HG03354 (cell line): Measurements from ENCODE around the gene SAMD3.
A peak's percentile ranks its signal among the peaks of the same experiment; 100 is the strongest.
"Not testable (repeated sequence)": the region's sequence is repeated elsewhere in the genome, so short reads cannot be mapped to it uniquely, and the experiment has no call there.

ENCODE experiments used
- ATAC-seq: cut with Tn5 transposase; IDR thresholded peaks from one replicate; pipeline ENCODE4 v1.9.1; 2021; ENCODE audit warnings: mild to moderate bottlenecking; ENCODE audit not compliant: unreplicated experiment, poor library complexity, severe bottlenecking

SAMD3 gene

DNA sequence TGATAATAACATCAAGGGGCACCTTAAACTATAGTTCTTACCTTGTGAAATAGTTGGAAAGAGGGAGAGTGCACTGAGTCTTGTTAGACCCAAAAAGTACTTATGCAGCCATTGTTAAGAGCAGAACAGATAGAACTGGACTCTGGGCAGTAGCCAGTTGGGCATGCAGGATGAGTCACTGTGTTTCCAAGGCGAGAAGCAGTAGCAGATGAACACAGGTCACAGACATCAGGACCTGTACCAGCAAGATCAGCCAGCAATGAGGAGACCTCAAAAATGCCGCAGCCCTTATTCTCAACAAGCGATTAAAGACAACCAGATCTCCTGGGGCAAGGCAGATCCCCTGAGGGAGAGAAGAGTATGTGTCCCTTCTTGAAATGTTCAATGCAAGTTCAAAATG lies 79.0 kb downstream of the SAMD3 start:
- ATAC-seq = no peak

DNA sequence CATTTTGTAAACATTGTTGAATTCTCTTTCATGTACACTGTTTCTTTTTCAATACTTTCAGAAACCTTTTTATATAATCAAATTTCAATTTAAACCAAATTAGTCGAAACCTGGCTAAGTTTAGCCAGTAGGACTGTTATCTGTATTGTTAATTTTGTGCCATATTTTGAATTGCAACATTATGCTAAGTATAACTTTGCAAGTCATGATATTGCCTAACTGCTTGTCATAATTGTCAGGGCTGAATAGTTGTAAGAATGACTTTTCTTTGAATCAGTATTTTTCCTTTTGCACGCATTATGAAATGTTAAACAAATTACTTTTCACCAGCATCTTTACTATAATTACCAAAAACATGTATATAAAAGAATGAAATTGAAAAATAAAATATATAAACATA lies 82.7 kb downstream of the SAMD3 start:
- ATAC-seq = no peak

- ATAC-seq = peak; percentile 31
Observed at GRCh38 chr6:130138909-130139242, 83.9 kb downstream of the SAMD3 start.

- peak; percentile 62 for ATAC-seq
Observed at GRCh38 chr6:130138116-130138908, 84.4 kb downstream of the SAMD3 start.

- no peak for ATAC-seq
Observed at GRCh38 chr6:130136798-130137197, 86.0 kb downstream of the SAMD3 start.

GRCh38 chr6:130134582-130134981 lies 88.2 kb downstream of the SAMD3 start:
- ATAC-seq = no peak

DNA sequence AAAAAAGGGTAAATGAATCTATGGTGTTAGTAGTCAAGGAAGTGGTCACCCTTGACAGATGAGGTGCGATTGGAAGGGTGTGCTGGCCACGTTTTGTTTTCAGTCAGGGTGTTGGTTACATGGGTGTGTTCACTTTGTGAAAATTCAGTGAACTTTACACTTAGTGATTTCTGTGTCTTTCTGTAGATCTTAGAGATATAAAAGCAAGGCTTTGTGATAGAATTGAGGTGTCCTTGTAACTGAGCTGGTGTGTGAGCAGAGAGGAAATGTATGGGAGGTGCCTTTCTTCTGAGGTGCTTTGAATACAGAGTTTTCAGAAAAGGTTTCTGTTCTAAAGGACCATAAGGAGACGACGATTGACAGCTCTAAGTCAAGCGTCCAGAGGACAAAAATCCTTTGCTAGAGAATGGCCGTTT lies 90.5 kb downstream of the SAMD3 start:
- ATAC-seq = peak; percentile 85

- no peak for ATAC-seq
Observed at GRCh38 chr6:130129762-130130246, 92.9 kb downstream of the SAMD3 start.

GRCh38 chr6:130128326-130128725 lies 94.4 kb downstream of the SAMD3 start:
- ATAC-seq = no peak

DNA sequence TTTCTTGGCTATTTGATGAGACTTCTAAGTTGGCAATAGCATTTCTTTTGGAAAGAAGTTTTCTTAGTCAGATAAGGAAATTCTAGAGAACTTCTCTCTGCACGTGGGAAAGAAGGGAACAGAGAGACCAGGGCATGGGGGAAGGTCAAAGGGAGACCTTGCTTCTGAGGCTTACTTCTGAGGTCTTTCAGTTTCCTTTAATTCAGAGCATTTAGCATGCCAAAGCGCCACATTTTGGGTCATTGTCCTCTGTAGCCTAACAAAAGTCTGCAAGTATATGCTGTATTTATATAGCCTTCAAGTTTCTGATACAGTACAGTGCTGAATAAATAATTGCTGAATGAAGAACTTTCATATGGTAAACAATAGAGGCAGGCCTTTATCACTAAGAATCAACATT lies 95.6 kb downstream of the SAMD3 start:
- ATAC-seq = no peak

DNA sequence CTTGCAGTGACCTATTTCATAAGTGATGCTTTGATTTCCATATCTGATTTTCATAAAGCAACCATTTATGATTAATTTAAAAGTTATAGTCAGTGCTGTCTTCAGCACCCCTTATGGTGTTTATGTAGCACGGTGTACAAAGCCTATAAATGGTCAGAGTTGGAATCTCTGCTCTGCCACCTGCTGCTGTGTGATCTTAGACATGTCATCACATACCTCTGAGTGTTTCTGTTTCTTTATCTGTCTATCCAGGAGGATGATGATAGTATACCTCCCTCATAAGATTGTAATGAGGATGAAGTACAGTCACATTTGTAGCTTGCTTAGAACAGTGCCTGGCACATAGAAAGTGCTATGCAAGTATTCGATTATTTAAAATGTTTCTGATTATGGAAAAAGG lies 100.5 kb downstream of the SAMD3 start:
- no peak for ATAC-seq

GRCh38 chr6:130120731-130121130 lies 102.0 kb downstream of the SAMD3 start:
- ATAC-seq = no peak

DNA sequence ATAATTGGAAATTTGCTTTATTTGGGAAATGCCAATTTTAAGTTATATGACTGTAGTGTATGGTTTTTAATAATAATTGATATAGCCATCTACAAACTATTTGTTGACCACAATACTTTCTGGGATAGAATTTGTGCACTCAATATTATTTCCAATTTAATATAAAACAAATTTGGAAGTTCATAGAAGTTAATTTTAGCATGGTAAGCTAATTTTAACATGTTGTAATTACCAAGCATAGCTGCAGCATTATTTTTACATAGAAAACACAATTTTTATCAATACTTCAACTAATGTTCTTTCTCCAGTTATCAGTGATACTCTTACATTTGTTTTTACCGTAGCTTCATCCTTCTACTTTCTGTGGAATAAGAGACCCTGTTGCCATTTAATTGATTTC lies 103.5 kb downstream of the SAMD3 start:
- ATAC-seq = no peak

GRCh38 chr6:130118236-130118635 lies 104.5 kb downstream of the SAMD3 start:
- ATAC-seq = no peak

DNA sequence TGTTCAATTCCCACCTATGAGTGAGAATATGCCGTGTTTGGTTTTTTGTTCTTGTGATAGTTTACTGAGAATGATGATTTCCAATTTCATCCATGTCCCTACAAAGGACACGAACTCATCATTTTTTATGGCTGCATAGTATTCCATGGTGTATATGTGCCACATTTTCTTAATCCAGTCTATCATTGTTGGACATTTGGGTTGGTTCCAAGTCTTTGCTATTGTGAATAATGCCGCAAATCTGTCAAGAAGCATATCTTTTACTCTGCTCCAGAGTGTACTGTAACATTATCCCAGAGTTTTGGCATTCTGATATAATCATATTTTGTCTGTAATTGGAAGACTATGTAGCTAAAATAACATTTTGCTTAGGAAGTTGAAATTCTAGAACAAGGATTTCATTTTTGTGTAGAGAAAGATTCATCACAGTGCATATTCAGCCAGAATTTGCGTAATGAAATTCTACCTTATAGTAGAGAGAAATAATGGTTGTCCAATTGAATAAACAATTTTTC lies 105.5 kb downstream of the SAMD3 start:
- ATAC-seq = not testable (repeated sequence)

DNA sequence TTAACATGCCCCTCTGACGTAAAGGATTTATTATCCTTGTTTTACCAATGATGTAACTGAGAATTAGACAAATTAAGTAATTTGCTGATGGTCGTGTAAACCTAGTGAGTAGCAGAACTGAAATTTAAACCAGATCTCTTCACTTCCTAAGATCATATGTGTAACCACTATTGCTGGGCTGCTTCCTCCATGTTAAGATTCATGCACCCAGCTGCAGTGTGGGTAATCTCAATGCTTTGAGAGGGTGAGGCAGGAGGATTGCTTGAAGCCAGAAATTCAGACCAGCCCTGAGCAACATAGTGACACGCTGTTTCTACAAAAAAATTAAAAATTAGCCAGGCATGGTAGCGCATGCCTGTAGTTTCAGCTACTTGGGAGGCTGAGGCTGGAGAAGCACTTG lies 106.5 kb downstream of the SAMD3 start:
- peak; percentile 48 for ATAC-seq

DNA sequence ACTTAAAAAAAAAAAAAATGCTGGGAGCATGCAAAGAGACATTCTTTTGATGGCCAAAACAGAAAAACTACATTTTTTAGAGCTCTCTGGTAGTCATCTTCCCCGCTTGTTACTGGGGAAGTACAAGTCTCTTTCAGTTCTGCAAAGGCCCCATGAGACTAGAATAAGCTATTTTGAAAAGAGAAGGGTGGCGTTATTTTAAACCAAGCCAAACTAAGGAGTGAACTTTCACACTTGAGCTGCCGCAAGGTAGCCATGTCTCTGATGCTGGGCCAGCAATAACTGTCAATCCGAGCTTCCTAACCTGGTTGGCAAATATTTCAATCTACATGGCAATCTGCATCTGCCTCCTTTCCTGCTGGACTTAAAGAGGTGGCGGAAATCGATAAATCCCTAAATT lies 107.7 kb downstream of the SAMD3 start:
- peak; percentile 86 for ATAC-seq

- ATAC-seq = no peak
Observed at GRCh38 chr6:130113201-130113710, 109.5 kb downstream of the SAMD3 start.

DNA sequence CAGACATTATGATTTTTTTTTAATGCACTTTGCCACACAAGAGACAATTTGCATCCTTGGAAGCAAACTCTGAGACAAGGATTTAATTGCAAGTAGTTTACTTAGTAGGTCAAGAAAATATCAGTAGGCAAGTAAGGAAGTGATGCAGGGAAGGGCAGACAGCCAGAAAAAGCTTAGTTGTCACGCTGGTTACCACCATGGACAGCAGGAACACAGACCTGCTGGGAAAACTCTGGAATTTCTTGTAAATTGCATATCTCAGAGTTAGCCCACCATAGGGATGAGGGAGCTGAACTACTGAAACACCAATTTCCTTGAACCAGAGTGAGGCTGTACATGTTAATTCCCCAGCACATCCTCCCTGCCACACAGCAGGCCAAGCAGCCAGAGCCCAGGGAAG lies 111.7 kb downstream of the SAMD3 start:
- no peak for ATAC-seq

DNA sequence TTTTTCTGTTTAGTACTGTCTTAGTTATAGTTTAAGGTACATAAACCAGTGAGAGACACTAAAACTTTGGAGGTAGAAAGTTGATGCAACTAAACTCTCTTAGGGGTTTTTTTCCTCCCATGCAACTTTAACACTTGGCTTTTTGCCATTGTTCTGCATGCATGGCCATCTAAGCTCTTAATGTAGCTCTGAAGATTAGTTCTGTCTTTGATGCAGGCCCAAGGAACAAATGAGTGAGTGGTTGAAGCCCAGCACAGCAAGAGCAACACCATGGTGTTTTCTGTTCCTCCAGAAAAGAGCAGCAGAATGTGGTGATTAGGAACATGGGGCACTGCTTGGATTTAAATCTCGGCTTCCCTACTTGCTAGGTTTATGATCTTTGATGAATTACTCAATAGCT lies 115.0 kb downstream of the SAMD3 start:
- no peak for ATAC-seq

GRCh38 chr6:130105996-130106704 lies 116.6 kb downstream of the SAMD3 start:
- ATAC-seq = peak; percentile 74
